Stimulated activated CD8-positive, alpha-beta memory T cell treated with anti-CD3 and anti-CD28 coated beads, Interleukin-2, amount 100 ng/mL, for 1 hour (primary cell): Measurements from ENCODE around the gene ANAPC15.

Experiments used
- DNase-seq, 2 donors: peaks; one replicate each; pipeline ENCODE4 v3.0.0-alpha.2; 2020; ENCODE audit warnings: low read depth in 2 of 2

ANAPC15 gene

DNA sequence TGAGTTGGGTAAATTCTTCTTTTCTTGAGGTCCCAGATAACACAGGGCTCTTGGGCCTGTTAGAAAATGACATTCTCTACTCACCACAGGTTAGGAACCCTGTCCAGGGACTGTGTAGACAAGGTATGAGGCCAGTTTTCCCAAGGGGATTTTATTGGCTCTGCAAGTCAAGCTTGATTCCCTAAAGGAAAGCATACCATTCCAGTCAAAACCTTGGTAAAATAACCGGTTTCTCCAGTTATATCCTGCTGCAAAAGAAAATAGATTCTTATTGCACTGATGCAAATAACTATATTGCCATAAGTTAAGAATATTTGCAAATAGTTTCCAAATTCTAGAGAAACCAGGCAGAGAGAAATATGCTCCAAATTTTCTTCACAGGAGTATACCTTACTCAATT lies 13.5 kb upstream of the ANAPC15 start:
- DNase-seq, result no peak

DNA sequence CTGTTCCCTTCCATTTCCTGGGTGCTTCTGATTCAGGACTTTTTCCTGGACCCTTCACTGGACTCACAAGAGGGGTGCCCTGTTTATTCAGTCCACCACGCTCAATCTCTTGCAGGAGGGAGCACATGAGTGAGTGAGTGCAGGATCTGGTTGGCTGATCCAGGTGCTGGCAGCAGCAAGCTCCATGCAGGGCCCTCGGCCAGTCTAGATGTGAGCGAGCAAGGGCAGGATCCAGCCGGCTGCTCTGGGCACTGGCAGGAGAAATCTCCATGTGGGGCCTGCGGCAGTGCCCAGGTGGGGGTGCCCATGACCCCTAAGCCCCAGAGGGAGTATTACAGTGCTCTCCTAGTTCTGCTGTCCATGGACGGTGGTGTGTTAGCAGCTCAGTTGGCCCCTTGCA lies 11.6 kb upstream of the ANAPC15 start:
- DNase-seq, result no peak

DNA sequence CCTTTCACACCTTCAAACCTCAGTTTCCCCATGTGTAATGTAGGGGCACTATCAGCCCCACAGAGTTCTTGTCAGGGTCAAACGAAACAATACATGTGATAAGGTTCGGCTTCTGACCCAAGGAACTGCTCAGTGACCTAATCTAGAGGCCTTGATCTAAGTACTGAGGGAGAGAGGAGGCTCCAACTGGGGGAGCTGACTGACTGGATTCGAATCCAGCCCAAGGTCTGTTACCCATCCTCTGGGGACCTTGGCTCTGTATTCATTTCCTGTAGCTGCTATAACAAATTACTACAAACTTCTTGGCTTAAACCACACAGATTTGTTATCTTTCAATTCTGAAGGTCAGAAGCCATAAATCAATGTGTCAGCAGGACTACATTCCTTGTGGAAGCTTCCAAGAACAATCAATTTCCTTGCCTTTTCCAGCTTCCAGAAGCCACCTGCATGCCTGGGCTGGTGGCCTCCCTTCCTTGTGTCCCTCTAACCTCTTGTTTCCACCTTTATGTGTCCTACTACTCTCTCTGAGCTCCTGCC lies 10.7 kb upstream of the ANAPC15 start:
- no peak for DNase-seq

DNA sequence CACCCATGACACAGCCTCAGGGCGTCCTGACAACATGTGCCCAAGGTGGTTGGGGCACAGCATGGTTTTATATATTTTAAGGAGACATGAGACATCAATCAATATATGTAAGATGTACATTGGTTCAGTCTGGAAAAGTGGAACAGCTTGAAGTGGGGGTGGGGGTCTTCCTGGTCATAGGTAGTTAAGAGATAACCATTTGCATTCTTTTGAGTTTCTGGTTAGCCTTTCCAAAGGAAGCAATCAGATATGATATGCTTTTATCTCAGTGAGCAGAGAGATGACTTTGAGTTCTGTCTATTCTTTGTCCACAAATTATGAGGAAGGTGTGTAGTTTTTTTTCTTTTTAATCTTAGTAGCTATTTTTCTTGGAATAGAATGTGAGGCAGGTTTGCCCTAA lies 10.1 kb upstream of the ANAPC15 start:
- DNase-seq, result no peak

DNA sequence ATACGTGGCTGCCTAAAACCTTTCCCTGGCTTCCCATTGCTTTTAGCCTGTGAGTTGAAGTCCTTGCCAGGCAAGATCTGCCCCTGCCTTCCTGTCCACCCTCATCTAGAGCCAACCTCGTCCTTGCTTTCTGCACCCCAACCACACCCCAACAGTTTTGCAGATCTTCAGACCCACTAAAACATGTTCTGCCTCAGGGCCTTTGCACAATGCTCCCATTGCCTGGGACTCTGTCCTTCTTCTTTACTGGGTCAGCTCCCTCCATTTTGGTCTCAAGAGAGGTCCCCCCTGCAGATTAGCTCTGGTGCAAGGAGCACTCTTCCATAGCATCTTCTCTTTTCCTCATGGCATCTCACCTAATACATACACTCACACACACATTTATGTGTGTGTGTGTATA lies 8.4 kb upstream of the ANAPC15 start:
- DNase-seq, result no peak

DNA sequence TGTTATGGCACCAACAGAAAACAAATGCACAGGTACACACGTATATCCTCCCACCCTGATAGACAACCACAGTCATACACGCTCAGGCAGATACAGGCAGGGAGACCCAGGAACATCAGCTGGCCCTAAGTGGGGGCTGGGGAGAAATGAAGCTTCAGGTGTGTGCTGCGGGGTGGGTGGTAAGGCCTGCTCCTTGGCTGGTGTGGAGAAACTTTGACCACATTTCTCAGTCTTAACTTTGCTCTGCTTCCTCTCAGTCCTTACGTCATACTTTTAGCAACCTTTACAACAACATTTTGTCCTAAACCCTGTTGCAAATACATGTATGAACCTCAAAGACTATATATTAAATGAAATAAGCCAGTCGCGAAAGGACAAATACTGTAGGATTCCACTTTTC lies 6.7 kb upstream of the ANAPC15 start:
- DNase-seq, result no peak

DNA sequence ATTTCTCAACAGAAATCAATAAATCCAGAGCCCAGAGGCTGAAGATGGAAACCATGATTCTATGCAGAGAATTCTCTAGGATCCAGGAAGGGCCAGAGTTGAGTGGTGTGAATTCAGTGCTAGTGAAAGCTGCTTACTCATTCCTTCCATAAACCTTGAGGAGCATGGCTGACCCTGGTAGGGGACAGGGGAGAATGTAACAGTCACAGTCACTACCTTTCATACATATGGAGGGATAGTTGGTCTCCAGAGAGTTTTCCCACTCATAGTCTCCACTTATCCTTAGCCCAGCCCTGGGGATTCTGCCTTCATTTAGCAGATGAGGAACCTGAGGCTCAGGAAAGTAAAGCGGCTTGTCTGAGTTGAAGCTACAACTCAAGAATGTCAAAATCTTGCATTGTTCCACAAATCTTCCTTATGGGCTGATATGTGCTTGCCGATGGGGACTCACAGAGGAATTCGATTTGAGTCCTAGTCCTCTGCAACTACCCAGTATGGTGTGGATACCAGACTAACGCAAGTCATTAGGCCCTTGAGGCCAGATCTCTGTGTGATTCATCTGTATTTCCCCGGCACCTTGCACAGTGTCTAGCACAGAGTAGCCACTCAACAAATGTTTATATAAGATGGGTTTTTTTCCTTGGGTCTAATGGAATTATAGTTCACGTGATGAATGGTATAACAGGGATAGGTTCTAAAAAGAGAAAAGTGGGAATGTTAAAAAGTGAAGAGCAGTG lies 3.7 kb upstream of the ANAPC15 start:
- DNase-seq, result no peak

DNA sequence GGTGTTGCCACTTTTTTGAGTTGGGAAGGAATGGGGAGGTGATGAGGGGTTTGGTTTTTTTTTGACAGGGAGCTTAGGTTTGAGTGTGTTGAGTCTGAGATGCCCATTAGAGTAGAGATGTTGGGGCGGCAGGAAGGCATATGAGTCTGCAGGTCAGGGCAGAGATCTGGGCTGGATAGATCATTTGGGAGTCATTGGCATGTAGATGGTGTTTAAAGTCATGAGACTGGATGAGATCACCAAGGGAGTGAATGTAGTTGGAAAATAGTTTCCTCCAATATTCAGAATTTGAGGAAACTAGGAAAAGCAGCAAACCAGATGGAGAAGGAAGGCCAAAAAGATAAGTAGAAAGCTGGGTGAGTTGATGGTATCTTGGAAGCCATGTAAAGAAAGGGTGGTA lies 2.1 kb upstream of the ANAPC15 start:
- no peak for DNase-seq

DNA sequence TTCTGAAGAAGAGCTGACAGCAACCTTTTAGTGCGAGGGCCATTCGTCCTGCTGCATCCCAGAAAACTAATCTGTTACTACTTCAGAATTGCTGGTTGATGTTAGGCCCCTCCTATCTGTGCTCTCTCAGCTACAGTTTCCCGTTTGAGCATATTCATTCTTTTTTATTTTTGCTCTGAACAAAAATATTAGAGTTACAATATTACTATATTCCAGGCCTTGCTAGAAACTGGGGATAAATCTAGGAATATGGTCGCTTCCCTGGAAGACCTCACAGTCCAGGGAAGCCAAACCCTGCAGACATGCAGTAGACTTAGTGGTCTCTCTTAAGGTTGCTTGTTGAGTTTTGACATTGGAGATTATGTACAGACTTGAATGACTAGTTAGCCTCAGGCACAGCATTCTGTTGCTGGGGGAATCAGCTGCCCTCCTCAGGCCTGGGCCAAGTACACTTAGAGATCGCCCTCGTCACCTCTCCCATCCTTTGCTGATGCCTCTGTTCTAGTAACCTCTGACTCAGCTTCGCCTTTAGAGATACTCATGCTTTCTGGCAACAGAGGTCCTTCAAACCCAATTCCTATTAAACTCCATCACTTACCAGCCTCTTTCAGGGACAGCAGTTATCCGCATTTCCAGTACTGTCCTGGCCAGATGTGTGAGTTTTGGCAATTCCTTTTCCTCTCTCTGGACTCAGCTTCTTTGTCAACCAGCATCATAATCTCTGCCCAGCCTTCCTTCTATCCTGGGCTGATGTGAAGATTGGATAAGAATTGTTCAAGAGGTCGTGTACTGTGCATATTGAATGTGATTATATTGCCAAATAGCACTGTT lies 698 bp upstream of the ANAPC15 start:
- no peak for DNase-seq

DNA sequence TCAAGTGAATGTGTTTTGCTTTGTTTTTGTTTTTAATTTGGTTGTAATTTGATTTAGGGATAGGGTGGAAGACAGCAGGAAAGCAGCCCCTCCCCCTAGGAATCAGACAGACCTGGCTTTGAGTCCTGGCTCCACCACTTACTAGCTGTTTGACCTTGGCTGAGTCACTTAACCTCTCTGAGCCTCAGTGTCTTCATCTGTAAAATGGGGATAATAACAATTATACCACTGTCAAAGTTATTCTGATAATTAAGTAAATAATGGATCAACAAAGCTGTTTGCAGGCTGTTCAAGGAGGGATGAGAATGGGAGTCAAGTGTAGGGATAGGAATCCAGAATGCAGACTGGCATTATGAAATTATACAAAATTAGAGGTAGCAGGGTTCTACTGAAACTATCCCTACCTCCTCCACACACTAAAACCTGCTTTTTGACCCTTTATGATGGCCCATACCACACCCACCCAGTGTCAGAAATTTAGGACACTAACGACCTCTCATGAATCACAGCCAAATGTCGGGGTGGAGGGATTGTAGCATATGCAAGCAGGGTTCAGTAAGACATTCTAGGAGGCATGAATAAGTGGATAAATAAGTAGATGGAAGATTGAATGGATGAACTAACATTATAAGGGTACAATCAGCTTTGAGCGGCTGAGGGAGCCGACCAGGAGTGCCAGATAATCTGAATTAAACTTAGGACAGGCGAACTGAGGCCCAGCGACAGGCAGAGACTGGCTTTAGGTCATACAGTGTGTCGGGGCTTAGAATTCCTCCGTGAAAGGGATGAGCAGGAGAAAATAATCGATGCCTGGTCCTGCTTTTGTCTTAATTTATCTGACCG lies 974 bp downstream of the ANAPC15 start:
- DNase-seq, result no peak

DNA sequence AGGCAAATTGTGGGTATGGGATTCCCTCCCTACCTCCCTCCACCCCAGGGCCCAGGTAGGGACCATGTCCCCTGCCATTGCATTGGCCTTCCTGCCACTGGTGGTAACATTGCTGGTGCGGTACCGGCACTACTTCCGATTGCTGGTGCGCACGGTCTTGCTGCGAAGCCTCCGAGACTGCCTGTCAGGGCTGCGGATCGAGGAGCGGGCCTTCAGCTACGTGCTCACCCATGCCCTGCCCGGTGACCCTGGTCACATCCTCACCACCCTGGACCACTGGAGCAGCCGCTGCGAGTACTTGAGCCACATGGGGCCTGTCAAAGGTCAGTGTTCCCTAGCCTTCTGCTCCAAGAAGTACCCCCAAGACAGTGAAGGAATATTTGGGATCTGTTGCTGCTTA lies 6.6 kb downstream of the ANAPC15 start, which contains the start of gene TOMT:
Gene TOMT (plus strand): TSS at position 37 of the 400 bp plus-strand sequence. CDS start 28 bp downstream, at position 65.
- no peak for DNase-seq

DNA sequence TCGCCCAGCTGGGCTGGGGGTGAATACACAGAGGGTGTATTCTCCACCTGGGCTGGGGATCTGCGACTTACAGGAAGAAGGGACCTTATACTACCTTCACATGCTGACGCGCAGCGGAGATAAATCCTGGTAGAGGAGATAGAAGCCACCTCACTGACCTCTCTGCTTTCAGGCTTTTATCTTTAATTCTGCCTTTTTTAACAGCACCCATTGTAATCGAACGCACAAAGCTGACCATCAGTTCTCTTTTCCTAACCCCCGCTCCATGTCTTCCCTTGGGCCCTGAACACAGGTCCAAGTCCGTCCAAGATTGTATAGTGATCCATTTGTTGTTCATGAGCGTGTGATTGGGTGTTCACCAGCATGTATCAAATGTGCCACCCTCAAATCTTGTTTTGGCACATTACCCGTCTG lies 8.7 kb downstream of the ANAPC15 start:
- no peak for DNase-seq

DNA sequence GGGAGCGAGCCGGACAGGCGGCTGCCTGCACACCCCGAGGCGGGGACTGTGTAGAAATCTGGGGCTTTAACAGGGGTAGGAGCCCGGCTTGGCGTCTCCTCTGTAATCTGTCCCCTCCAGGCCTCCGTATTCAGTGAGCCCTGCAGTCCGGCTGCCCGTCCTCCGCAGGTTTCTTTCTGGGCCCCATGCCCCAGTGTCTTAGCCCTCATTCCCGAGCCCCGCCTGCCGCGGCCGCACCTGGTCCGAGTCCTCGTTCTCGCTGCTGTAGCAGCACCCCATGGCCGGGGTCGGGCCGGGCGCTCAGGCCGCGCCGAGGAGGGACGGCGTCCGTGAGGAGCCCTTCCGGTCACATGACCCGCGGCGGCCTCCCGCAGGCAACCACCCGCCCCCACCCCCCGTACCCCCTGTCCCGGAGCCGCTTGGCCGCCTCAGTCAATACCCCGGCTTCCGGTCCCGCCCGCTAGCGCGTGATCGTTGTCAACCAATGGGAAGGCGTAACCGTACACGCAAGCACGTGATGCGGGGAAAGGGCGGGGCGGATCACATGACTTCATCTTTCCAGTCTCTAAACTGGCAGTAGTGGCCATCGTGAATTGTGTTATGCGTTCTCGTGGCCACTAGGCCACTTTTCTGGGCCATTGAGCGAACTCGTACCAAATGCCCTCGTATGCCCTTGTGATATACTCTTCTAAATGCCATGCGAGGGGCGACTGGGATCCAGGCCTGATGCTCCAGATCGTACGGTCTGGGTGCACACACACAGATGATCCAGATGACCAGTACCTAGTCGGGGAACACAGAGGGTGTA lies 9.3 kb downstream of the ANAPC15 start, which contains the start of gene LAMTOR1:
Gene LAMTOR1 (minus strand): TSS at position 352 of the 808 bp plus-strand sequence. CDS start 73 bp downstream, at position 279.
- peak; percentile 96 for DNase-seq

DNA sequence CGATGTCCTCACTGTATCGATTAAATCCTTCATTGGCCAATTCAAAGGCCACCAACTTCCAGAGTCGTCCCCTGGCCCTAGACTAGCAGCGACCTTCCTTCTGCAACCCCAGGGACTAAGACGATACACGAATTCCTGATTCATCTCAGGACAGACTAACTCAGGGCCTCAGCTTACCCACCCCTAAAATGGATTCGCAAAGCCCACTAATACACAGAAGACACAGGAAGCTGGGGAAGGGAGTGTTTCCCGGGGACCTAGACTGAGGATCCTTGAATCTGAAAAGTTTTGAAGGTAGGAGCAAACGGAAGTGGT lies 9.9 kb downstream of the ANAPC15 start:
- DNase-seq, result no peak

DNA sequence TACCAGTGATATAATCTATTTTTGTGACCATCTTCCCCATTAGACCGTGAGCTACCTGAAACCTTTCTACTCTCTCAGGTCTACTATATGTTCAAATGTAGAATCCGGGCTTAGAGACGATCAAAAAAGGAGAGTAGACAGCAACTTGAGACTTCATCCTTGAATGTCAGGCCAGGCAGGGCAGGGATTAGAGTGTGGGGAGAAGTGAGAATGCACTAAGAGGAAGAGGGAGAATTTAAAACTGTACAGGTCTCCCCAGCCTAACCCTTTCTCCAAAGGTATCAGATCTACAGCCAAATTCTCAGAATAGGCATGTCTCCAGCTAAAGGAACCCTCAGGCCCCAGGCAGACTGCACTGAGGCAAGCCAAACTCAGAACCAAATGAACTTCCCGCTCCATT lies 10.3 kb downstream of the ANAPC15 start:
- DNase-seq, result no peak

DNA sequence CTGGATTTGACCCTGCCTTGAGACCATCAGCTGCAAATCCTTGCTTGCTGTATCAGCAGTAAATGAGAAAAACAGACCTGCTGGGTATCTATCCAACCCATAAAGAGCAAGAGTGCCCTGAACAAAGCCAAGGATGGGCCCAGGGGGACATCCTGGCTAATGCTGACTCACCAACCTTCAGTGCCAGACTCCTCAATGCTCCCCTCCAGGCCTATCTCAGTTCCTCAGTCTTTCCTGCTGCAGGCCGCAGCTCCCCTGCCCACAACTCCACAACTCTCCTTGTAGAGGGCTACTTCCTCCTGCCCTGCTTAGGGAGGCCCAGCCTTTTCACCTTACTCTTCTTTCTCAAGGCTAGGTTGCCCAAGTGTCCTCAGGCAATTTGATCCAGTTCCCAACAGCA lies 12.0 kb downstream of the ANAPC15 start:
- no peak for DNase-seq

DNA sequence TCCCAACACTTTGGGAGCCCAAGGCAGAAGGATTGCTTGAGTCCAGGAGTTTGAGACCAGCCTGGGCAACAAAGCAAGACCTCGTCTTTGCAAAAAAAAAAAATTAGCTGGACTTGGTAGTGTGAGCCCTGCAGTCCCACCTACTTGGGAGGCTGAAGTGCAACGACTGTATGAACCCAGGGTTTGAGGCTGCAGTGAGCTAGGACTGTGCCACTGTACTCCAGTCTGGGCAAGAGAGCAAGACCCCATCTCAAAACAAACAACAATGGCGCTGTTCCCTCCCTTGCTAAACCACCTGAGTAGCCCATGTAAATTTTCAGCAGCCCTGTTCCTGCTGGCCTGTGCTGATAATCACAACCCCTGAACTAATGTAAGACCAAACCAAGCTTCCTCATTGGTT lies 12.5 kb downstream of the ANAPC15 start:
- DNase-seq, result no peak

DNA sequence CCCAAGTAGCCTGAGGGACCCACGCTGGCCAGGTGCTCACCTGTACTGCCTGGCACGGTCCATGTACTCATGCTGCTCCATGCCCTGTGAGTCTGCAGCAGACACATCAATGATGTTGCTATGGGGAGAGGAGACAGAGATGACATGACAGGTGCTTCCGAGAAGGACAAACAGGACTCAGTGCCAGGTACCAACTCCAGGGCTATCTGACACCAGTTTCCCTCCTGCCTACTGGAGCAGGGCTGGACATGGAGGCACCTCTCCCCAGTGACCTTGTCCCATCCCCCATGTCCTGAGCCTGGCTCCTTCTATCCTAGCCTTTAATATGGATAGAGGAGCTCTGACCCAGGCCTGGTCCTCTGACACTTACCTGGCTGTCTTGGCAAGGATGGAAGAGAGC lies 13.8 kb downstream of the ANAPC15 start:
- DNase-seq, result no peak

DNA sequence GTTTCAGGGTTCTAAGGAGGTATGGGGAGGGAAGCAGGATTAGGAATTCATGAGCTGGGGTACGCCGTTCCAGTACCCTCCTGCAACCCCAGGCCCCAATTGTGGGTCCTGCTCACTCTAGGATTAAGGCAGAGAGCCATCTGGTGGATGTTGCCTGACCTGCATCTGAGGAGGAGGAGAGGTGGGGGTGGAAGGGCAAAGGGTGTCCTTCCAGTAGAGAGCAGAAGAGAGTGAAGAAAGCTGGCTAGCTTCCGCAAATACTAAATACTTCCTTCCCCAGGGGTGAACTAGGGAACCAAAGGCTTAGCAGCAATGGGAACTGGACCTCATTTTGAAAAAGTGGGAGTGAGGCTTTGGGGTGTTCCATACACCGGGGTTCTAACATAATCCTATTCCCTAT lies 21.2 kb downstream of the ANAPC15 start:
- peak in 1 of 2 donors; percentile 44 for DNase-seq

DNA sequence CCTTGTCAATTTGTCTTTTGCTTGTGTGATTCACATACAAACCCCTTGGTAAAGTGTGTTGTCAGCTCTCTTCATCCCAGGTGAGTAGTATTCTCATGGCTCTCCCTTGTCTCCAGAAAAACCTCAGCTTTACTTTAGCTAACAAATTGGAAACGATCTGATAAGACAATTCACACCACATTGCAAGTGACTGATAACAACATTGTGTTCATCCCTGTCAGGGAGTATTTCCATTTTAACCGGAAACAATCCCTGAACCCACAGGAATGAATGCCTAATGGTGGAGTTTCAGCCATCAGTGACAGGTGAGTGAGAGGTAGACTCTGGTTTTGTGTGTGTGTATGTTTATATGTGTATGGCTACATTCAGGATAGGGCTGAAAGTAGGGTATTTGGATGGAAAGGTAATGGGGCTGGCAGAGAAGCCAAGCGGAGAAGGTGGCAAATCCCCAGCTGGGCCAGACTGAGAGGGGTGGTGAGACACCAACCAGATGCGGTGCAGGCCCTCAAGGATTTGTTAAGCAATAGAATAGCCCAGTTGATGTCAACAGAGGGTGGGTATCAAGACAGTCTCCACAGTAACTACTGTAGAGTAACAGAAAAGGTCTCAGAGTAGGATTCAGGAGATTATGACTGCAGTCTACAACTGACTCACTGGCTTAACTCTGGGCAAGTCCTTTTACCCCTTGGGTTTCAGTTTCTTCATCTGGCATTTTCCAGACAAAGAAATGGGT lies 24.3 kb downstream of the ANAPC15 start:
- no peak for DNase-seq
